K562 (cell line): Measurements from ENCODE around the gene ICAM1. TPM values are rescaled to one million over a fixed set of nuclear protein-coding genes. Genes with fewer than 3 reads are reported as not detected.
A peak's percentile ranks its signal among the peaks of the same experiment; 100 is the strongest.

Experiments
- CBFA2T3 ChIP-seq: fragments of 450-650 bp; IDR thresholded peaks from 2 replicates; pipeline ENCODE4 v1.6.1; 2017
- CCAR2 ChIP-seq: fragments of 200-400 bp; formaldehyde crosslinking; IDR thresholded peaks from 2 replicates; pipeline ENCODE4 v1.6.1; 2017; ENCODE audit warnings: mild to moderate bottlenecking, low read depth, low read length
- CHD2 ChIP-seq: IDR thresholded peaks from 2 replicates; pipeline ENCODE4 v1.6.1; 2011; ENCODE audit warnings: low read depth, low read length
- CREB1 ChIP-seq, 2 experiments: sonication (generic) in 1 of 2; formaldehyde crosslinking in 1 of 2; IDR thresholded peaks; 2 replicates each; pipeline versions ENCODE4 v1.6.1 to v1.8.0; 2012 to 2022; ENCODE audit warnings: inconsistent platforms in 1 of 2, mild to moderate bottlenecking in 1 of 2, missing genetic modification reagents in 1 of 2, moderate library complexity in 1 of 2
- DNMT1 ChIP-seq: fragments of 450-650 bp; IDR thresholded peaks from 2 replicates; pipeline ENCODE4 v1.6.1; 2016; ENCODE audit warnings: antibody characterized with exemption, mild to moderate bottlenecking
- ESRRA ChIP-seq: fragments of 450-650 bp; IDR thresholded peaks from 2 replicates; pipeline ENCODE4 v1.6.1; 2014; ENCODE audit warnings: low read depth, mild to moderate bottlenecking, moderate library complexity, borderline replicate concordance
- HDAC2 ChIP-seq: fragments of 450-650 bp; IDR thresholded peaks from 2 replicates; pipeline ENCODE4 v1.6.1; 2016; ENCODE audit warnings: mild to moderate bottlenecking
- HDAC8 ChIP-seq: fragments of 450-650 bp; IDR thresholded peaks from 2 replicates; pipeline ENCODE4 v1.6.1; 2016; ENCODE audit warnings: mild to moderate bottlenecking, missing genetic modification characterization, moderate library complexity, missing compliant biosample characterization
- HMG20A ChIP-seq: fragments of 450-650 bp; formaldehyde crosslinking; conservative IDR thresholded peaks from 2 replicates; pipeline ENCODE4 v1.4.0; 2020; ENCODE audit warnings: mild to moderate bottlenecking, mixed read lengths
- KLF6 ChIP-seq: fragments of 250-450 bp; sonication (Bioruptor Pico); IDR thresholded peaks from 2 replicates; pipeline ENCODE4 v1.4.0; 2020; ENCODE audit warnings: mild to moderate bottlenecking, moderate library complexity, borderline replicate concordance
- MLX ChIP-seq, 2 experiments: fragments of 450-650 bp in 1 of 2; sonication (generic) in 1 of 2; formaldehyde crosslinking; conservative IDR thresholded peaks; 2 replicates each; pipeline versions ENCODE4 v1.4.0 to v1.8.1; 2020 to 2022; ENCODE audit warnings: mild to moderate bottlenecking in 1 of 2, missing genetic modification reagents in 1 of 2
- NBN ChIP-seq: fragments of 450-650 bp; IDR thresholded peaks from 2 replicates; pipeline ENCODE4 v1.6.1; 2016; ENCODE audit warnings: low read depth, mild to moderate bottlenecking
- NELFE ChIP-seq: IDR thresholded peaks from 2 replicates; pipeline ENCODE4 v1.6.1; 2011; ENCODE audit warnings: mild to moderate bottlenecking; ENCODE audit not compliant: insufficient read depth, insufficient read length
- NFE2 ChIP-seq: IDR thresholded peaks from 2 replicates; pipeline ENCODE4 v1.6.1; 2014; ENCODE audit warnings: antibody characterized with exemption, low read depth
- PTBP1 ChIP-seq: fragments of 200-400 bp; formaldehyde crosslinking; IDR thresholded peaks from 2 replicates; pipeline ENCODE4 v1.6.1; 2017; ENCODE audit warnings: low read depth, low read length
- RAD51 ChIP-seq: fragments of 450-650 bp; IDR thresholded peaks from 2 replicates; pipeline ENCODE4 v1.7.1; 2016; ENCODE audit warnings: low read depth, mild to moderate bottlenecking, borderline replicate concordance
- SMARCA4 ChIP-seq: fragments of 450-650 bp; IDR thresholded peaks from 2 replicates; pipeline ENCODE4 v1.6.1; 2016
- SNAPC5 ChIP-seq: fragments of 250-450 bp; sonication (Bioruptor Pico); IDR thresholded peaks from 2 replicates; pipeline ENCODE4 v1.8.0; 2021; ENCODE audit warnings: moderate library complexity, mild to moderate bottlenecking, inconsistent platforms
- SRSF3 ChIP-seq: fragments of 200-400 bp; formaldehyde crosslinking; IDR thresholded peaks from 2 replicates; pipeline ENCODE4 v1.6.1; 2016; ENCODE audit warnings: mild to moderate bottlenecking, low read length, moderate library complexity; ENCODE audit not compliant: insufficient read depth
- TEAD1 ChIP-seq, 2 experiments: fragments of 450-650 bp in 1 of 2; sonication (generic) in 1 of 2; formaldehyde crosslinking; IDR thresholded peaks; 2 replicates each; pipeline versions ENCODE4 v1.4.0 to v1.8.0; 2020 to 2022; ENCODE audit warnings: mild to moderate bottlenecking in 2 of 2, missing genetic modification reagents in 1 of 2
- THRA ChIP-seq: fragments of 450-650 bp; IDR thresholded peaks from 2 replicates; pipeline ENCODE4 v1.6.1; 2017; ENCODE audit warnings: mild to moderate bottlenecking, moderate library complexity
- ZBTB1 ChIP-seq: sonication (generic); formaldehyde crosslinking; IDR thresholded peaks from 2 replicates; pipeline ENCODE4 v1.8.1; 2023; ENCODE audit warnings: missing genetic modification reagents, low read depth, mild to moderate bottlenecking, borderline replicate concordance
- ZNF263 ChIP-seq: sonication (generic); formaldehyde crosslinking; IDR thresholded peaks from 2 replicates; pipeline ENCODE4 v1.8.0; 2022; ENCODE audit warnings: mild to moderate bottlenecking, missing genetic modification reagents, borderline replicate concordance
- ZNF347 ChIP-seq: fragments of 450-650 bp; formaldehyde crosslinking; IDR thresholded peaks from 2 replicates; pipeline ENCODE4 v1.4.0; 2020; ENCODE audit warnings: low read depth, mild to moderate bottlenecking, moderate library complexity
- ZNF354B ChIP-seq: fragments of 250-450 bp; sonication (Bioruptor Pico); IDR thresholded peaks from 2 replicates; pipeline ENCODE4 v1.4.0; 2020
- ZNF507 ChIP-seq: conservative IDR thresholded peaks from 2 replicates; pipeline ENCODE4 v1.6.1; 2017; ENCODE audit warnings: missing genetic modification characterization, missing compliant biosample characterization
- polyA plus RNA-seq, 8 experiments: library from polyadenylated mRNA; depleted of rRNA in 4 of 8; stranded (reverse) in 5 of 8; unstranded in 3 of 8; fragments of >200 nt; fragmentation: Nextera tagmentation in 2 of 8; fragmentation: Illumina TruSeq in 1 of 8; extraction: Ambion mirVana in 2 of 8; extraction: Trizol in 1 of 8; gene quantifications; 2 replicates each; pipeline versions ENCODE4 v1.2.1 to v1.2.3, GENCODE V29; 2011 to 2014; ENCODE audit warnings: inconsistent platforms in 1 of 8, missing spikeins in 1 of 8
- total RNA-seq, 7 experiments: library from RNA; depleted of rRNA in 6 of 7; stranded (reverse); fragments of >200 nt in 6 of 7; fragmentation: Illumina TruSeq in 2 of 7; extraction: Trizol in 2 of 7; gene quantifications; 2 replicates each; pipeline versions ENCODE4 v1.2.1 to v1.2.3, GENCODE V29; 2011 to 2021; ENCODE audit warnings: low replicate concordance in 1 of 7

Gene ICAM1
- total and polyA plus RNA-seq, 9 of the 15 experiments (the other 6 are each of a cell fraction or from before 2014, with no cell fraction given): 2.3 to 24.4 (median 13.4) TPM

GRCh38 chr19:10230173-10230860, 40.6 kb upstream of the ICAM1 start (continued):
- TF ChIP-seq SRSF3: no peak
- TF ChIP-seq MLX (CRISPR knock-in tag; conservative IDR thresholded peaks at IDR 0.05): no peak
- TF ChIP-seq ZNF263: no peak
- TF ChIP-seq NFE2: no peak
- no peak for TF ChIP-seq CBFA2T3
- TF ChIP-seq SMARCA4: no peak
- no peak for TF ChIP-seq ESRRA
- TF ChIP-seq ZNF507: no peak
- TF ChIP-seq CHD2: peak; percentile 55; the same call in 1 of the 2 replicates
- no peak for TF ChIP-seq HMG20A
- no peak for TF ChIP-seq RAD51
- no peak for TF ChIP-seq KLF6 (CRISPR knock-in tag)
- no peak for TF ChIP-seq NELFE
- no peak for TF ChIP-seq ZNF354B (CRISPR knock-in tag)
- TF ChIP-seq PTBP1: no peak
- no peak for TF ChIP-seq CCAR2
- TF ChIP-seq THRA: no peak
- TF ChIP-seq DNMT1: no peak
- no peak for TF ChIP-seq HDAC8 (tag)
- TF ChIP-seq CREB1 (IDR thresholded peaks at IDR 0.05): no peak
- 0 out of 2 replicates have a peak, but pooled peaks have one; percentile 23 for TF ChIP-seq CREB1 (CRISPR knock-in tag; IDR thresholded peaks at IDR 0.05)
- TF ChIP-seq TEAD1 (CRISPR knock-in tag; IDR thresholded peaks at IDR 0.05): 0 out of 4 replicates have a peak, but pooled peaks of 1 of the 2 experiments have one; percentile 16
- no peak for TF ChIP-seq SNAPC5 (CRISPR knock-in tag)
- TF ChIP-seq ZNF347 (CRISPR knock-in tag): no peak
- peak; percentile 18; the same call in 1 of the 2 replicates for TF ChIP-seq HDAC2
- peak; percentile 65; the same call in 1 of the 2 replicates for TF ChIP-seq ZBTB1 (CRISPR knock-in tag)
- no peak for TF ChIP-seq NBN
